Measurements from ENCODE around the gene POLN.

DNA sequence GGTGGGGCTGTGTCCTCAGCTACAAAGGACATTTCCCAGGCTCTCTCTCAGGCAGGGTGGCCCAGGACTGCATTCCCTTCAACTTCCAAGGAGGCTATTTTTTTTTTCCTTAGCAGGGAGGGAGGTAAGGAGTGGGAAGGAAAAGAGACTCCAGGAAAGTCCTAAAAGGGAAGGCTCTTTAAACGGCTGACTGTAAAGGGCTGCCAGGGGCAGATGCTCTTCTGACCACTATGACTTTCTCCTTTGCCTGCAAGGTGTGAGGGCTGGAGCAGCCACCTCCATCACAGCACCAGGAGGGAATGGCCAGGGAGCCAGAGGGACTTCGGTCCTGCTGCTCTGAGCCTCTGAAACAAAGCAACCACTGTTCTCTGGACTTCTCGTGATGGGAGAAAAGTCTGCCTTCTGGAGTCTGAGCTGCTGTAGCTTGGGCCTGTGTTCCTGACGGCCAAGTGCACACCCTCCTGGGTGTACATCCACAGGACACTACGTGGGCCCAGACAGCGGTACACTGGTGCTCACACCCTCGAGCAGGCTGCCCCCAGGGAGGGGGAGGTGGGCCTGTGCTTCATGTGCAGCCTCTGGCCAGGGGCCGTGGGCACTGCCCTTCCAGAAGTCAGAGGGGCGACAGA lies 164.9 kb downstream of the POLN start:
- TF ChIP-seq, protein P1, sequence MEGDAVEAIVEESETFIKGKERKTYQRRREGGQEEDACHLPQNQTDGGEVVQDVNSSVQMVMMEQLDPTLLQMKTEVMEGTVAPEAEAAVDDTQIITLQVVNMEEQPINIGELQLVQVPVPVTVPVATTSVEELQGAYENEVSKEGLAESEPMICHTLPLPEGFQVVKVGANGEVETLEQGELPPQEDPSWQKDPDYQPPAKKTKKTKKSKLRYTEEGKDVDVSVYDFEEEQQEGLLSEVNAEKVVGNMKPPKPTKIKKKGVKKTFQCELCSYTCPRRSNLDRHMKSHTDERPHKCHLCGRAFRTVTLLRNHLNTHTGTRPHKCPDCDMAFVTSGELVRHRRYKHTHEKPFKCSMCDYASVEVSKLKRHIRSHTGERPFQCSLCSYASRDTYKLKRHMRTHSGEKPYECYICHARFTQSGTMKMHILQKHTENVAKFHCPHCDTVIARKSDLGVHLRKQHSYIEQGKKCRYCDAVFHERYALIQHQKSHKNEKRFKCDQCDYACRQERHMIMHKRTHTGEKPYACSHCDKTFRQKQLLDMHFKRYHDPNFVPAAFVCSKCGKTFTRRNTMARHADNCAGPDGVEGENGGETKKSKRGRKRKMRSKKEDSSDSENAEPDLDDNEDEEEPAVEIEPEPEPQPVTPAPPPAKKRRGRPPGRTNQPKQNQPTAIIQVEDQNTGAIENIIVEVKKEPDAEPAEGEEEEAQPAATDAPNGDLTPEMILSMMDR (IDR thresholded peaks at IDR 0.05), result no peak
- no peak for TF ChIP-seq POLR2A (IDR thresholded peaks at IDR 0.05)

Data from stomach (tissue), 4 donors.